UCSD-AML1 (cell line): Measurements from ENCODE around the gene SYMPK.
A peak's percentile ranks its signal among the peaks of the same experiment; 100 is the strongest.

Experiments used
- DNase-seq: peaks from one replicate; lab custom pipeline; 2025; ENCODE audit not compliant: unreplicated experiment; lab: John Stamatoyannopoulos, UW

SYMPK gene

DNA sequence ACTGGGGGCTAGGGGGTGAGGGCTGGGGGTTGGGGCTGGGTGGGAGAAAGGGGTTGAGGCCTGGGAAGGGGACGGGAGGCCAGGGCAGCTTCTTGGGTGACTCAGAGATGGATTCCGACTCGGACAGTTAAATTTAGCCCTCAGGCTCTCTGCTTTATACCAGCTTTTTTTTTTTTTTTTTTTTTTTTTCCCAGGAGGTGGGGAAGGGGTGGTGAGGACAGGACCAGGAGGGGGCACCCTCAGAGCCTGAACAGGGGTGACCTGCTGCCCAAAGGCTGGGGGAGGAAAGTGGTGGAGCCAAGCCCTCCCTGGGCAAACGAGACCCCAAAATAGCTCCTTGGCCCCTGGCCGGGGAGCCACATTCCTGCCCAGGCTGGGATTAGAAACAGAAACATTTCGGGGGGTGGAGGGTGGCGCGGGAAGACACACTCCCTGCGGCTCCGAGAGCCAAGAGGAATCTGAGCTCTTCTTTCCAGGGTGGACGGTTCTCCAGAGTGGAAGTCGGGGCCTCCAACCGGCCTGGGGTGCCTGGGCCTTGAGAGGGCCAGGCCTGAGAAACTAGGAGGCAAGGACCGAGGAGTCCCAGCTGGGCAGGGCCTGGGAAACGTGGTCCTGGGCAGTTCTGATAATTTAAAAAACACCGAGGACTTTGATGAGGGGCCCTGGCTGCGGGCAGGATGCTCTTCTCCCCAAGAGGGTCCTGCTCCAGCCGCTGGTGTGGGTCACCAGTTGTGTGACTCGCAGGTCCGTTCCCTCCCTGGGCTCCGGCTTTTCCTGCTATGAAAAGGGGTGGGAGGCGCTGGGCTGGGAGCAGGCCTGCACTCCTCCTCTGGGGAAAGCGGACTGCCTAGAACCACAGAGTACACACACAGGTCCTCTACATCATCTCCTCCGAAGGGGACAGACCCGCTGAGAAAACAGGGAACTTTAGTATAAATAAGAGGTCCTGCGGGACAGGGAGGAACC, 79.8 kb downstream of the SYMPK start:
- no peak for DNase-seq

DNA sequence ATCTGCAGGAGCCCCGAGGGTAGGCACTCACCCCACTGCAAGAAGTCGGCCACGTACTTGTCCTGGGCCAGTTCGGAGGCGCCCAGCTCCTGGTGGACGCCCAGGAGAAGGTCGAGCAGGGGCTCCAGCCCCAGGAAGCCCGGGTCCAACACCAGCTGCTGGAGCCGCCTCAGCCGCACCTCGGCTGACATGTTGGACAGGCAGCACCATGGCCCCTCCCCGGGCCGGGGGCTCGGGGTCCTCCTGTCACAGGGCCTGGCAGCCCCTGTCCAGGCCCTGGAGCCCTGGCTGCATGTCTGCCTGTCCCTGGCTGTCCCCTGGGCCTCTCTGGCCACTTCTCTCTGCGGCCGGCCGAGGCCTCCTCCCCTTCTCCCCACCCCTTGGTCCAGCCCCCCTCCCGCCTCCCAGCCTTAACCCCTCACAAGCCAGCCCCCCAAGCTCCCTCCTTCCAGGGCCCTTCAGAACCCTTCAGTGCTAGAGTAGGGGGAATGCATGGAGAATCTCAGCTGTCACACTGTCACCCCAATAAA, 80.7 kb downstream of the SYMPK start, which contains the start of gene DMPK:
Gene DMPK (minus strand): TSS at position 329 of the 530 bp plus-strand sequence. CDS start 138 bp downstream, at position 191.
- DNase-seq = no peak

DNA sequence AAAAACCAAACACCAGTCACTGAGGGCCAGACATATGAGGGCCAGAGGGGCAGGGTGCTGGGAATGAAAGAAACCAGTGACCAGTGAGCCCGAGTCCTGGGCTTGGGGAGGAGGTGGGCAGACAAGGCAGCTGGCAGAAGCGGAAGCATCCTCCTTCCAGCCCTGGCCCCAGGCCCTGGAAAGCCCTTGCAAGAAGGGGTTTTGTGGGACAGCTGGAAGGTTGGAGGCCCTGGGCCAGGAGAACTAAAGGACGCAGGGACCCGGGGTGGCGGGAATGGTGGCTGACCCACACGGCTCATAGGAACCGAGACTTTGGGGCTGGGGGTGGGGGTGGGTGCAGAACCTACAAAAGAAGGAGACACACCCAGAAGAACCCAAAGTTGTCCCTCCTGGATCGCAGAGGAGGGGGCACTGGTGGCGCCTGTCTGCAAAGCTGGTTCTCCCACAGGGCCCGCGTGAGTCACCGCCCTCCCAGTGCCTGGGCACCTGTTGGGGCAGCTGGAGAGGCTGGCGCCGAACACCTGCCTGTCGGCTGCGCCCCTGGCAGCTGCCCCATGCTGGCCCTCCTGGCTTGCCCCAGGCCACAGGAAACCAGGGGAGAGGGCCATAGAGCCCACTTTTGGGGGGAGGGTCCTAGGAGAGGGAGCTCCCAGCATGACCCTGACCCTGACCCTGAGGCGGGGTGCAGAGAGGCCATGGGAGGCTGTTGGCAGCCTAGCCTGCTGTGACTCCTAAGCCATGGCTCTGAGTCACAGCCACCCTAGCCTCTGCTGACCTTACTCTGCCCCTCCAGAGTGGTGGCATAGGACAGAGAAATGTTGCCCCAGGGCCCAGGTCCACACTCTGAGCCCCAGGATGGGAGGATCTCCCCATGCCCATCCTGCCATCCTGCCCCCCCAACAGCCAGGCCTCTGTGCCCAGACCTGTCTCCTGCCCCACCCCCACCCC, 81.5 kb downstream of the SYMPK start:
- DNase-seq = no peak

DNA sequence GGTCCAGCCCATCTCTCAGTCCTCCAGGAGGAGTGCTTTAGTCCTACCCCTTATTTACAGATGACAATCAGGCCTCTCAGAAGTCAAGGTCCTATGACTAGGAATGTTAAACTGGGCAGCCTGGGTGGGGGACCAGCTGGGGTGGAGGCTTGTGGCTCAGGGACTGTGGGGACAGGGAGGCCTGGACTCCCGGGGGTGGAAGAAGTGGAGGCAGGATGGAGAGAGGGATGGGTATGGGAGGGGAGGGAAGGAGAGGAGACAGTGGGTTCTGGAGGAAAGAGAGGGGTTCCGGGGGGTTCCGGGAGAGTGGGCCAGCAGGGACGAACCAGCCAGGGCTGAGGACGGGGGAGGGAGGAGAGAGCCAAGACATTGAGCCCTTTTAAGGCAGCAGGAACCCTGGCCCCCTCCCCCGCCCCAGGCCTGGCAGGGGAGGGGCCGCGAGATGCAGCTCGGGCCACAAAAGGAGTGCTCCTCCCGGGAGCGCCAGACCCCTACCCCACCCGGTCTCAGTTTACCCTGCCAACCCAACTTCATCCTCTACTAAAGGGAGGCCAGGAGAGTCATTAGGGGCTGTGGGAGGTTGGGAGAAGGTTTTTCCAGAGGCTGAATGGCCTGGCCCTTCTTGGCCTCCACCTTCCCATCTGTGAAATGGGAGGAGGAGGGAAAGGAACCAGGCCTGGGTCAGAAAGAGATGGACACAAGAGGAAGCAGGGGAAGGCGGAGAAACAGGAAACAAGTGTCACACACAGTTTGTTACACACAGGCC, 82.3 kb downstream of the SYMPK start:
- DNase-seq = no peak

DNA sequence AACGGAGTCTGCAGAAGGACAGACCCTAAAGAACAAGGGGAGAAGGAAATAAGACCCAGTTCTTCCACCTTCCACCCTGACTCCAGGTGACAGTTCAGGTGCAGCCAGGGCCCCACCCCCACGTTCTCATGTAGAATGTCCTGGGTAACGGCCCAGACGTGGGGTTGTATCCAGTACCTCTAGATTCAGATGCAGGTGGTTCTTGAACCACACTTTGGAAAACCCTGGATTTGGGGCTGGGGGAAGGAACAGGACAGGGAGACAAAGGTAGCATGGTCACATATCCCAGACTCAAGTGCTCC, 82.8 kb downstream of the SYMPK start:
- no peak for DNase-seq

DNA sequence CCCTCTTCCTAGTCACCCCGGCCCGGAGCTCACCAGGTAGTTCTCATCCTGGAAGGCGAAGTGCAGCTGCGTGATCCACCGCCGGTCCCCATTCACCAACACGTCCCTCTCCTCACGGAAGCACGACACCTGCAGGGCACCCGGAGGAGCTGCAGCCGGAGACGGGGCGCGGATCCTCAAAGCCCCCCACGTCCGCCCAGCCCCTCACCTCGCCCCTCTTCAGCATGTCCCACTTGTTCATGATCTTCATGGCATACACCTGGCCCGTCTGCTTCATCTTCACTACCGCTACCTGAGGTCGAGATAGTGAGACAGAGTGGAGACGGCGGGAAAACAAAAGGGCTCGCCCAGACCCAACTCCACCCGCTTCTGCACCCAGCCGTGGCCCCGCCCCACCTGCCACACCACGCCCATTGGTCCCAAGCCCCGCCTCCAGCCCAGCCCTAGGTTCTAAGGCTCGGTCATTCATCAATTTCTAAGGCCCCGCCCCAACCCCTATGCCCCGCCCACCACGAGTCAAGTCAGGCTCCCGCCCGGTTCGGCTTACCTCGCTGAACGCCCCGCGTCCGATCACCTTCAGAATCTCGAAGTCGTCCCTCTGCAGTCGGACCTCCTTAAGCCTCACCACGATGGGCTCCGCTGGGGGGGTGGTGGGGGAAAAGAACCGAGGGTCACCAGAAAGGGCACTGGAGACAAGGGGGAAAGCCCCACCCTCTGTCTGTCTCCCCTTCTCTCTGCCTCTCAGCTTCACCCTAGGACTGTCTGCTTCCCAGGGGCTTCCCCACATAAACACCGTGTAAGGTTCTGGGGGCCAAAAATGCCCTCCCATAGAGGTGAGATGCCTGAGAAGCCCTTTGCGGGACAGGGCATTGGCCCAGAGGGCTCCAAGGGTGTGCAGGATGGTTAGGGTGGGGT, 83.5 kb downstream of the SYMPK start:
- DNase-seq = peak; percentile 85

DNA sequence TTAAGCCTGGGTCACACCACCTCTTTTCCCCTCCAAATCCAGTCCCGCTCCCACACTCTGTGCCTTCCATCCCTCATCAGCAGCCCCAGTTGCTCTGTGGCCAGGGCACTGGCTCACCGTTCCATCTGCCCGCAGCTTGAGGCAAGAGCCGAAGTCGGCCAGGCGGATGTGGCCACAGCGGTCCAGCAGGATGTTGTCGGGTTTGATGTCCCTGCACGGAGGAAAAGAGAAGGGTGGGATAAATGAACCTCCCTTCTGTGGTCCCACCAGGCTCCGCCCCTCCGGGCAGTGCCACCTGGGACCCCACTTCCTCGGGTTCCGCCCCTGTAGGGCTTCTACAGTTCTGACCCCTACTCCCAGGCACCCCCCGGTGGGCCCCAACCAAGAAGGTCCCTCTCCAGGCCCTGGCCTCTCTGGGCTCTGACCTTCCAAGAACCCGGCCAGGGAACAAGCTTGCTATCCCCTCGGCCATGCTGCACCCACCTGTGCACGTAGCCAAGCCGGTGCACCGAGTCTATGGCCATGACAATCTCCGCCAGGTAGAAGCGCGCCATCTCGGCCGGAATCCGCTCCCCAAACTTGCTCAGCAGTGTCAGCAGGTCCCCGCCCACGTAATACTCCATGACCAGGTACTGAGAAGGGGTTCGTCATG, 84.8 kb downstream of the SYMPK start:
- no peak for DNase-seq

DNA sequence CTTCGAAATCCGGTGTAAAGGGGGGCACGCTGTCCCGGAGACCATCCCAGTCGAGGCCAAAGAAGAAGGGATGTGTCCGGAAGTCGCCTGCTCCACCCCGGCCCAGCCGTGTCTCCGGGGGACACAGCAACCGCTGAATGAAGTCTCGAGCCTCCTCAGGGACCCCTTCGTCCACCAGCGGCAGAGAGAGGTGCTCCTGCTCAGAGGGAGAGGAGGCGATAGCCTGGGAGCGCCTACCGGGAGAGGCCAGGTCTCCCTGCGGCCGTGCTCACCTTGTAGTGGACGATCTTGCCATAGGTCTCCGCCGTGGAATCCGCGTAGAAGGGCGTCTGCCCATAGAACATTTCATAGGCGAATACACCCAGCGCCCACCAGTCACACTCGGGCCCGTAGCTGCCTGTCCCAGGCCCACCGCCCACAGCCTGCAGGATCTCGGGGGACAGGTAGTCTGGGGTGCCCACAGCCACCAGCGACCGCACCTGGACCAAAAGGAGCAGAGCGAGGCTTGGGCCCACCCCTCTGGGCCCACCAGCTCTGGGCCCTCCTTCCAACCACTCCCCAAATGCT, 85.5 kb downstream of the SYMPK start:
- no peak for DNase-seq

DNA sequence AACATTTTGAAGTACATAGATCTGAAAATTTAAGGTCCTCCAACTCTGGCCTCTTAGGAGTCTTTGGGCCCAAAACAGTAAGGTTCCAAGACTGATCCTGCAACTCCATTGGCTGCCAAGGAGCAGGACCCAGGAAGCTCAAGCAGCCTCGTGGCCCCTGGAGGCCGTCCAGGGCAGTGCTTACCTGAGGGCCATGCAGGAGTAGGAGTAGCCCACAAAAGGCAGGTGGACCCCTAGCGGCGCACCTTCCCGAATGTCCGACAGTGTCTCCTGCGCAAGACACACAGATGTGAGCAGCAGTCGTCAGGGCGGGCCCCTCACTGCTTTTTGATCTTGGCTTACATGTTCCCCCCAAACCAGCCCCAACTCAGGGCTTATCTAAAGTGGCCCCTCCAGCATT, 88.2 kb downstream of the SYMPK start:
- DNase-seq = no peak

DNA sequence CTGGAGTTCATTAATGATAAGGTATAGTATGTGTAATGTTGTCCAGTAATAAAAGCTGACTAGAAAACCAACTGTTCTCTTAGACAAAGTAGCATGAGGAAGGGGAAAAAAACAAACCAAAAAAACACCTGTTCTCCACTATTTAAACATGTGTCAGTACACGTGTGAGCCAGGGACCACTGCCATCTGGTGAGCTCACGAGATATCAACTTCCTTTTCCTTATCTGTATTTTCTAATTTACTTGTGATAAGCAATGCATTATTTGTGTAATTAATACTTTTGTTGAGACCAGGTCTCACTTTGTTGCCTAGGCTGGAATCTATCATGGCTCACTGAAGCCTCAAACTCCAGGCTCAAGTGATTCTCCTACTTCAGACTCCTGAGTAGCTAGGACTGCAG, 89.6 kb downstream of the SYMPK start:
- no peak for DNase-seq

DNA sequence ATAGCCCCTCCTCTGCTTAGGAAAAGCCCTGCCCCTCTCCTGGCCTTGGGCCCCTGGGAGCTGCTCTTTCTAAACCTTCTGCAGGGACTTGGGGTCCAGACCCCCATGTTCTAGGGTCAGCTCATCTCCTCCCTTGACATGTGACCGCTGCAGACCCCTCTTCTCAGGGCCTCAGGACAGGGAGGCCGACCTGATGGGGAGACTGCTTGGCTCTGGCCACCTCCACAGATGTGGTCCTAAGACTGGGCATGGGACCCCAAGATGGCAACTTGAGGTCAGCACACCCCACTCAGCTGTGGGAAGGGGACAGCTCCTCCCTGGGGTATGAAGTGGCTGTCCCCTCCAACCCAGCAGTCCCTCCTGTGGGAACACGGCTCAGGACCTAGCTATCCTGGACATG, 90.0 kb downstream of the SYMPK start:
- no peak for DNase-seq

DNA sequence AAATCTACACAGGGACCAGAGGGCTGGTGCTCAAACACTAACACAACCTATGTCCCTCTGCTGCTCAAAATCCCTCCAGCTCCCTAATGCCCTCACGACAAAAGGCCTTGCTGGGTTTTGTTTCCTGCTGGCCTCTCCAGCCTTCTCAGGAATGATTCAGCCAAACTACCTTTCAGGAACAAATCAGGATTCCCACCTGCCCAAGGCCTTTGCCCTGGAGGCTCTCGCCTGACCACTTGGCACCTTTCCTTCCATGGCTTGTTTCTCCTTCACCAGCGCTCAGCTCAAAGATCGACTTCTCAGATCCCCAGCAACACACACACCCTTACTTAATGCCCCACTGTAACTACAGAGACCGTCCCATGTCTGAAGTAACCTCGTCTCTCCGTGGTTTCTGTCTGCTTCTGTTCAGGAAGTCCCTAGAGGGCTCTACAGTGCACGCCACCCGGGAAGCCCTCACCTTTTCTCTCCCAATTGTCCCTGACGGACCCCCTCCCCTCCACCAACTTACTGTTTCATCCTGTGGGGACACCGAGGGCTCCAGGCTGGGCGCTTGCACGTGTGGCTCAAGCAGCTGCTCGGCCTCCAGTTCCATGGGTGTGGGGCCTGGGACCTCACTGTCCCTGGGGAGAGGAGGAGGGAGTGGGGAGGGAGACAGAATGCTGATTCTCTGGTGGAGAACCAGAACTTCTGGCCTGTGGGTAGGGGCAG, 90.7 kb downstream of the SYMPK start:
- no peak for DNase-seq

DNA sequence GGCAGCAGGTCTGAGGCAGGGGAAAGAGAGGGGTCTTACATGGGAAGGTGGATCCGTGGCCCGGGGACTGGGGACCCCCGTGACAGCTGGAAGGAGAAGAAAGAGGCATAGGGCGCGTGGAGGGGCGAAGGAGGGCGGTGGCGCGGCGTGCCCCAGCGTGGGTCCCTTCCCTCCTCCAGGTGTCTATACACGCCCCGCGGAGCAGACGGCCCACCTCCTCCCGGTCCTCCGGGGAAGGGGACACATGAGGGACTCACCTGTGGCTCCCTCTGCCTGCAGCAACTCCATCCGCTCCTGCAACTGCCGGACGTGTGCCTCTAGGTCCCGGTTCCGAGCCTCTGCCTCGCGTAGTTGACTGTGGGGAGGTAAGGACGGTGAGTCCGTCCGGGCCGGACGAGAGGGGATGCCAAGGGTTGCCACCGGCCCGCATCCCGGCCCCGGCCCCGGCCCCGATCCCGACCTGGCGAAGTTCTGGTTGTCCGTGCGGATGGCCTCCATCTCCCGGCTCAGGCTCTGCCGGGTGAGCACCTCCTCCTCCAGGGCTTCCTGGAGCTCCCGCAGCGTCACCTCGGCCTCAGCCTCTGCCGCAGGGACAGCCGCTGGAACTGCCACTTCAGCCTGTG, 91.5 kb downstream of the SYMPK start:
- DNase-seq = no peak

DNA sequence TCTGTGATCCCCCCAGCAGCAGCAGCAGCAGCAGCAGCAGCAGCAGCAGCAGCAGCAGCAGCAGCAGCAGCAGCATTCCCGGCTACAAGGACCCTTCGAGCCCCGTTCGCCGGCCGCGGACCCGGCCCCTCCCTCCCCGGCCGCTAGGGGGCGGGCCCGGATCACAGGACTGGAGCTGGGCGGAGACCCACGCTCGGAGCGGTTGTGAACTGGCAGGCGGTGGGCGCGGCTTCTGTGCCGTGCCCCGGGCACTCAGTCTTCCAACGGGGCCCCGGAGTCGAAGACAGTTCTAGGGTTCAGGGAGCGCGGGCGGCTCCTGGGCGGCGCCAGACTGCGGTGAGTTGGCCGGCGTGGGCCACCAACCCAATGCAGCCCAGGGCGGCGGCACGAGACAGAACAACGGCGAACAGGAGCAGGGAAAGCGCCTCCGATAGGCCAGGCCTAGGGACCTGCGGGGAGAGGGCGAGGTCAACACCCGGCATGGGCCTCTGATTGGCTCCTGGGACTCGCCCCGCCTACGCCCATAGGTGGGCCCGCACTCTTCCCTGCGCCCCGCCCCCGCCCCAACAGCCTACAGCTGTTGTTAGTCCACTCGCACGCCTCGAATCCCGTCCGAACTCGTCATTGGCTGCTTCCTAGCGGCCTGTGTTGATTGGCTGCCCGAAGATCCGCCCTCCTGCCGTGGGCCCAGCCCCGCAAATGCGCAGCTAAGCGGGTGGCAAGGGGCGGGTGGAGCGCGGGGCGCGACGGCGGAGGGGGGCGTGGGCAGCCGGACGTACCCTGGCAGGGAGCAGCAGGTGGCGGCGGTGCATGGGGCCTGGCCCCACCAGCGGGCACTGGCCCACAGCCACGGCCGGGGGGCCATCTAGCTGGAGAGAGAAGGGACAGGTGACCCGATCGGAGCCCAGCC, 92.5 kb downstream of the SYMPK start:
- peak; percentile 97 for DNase-seq

DNA sequence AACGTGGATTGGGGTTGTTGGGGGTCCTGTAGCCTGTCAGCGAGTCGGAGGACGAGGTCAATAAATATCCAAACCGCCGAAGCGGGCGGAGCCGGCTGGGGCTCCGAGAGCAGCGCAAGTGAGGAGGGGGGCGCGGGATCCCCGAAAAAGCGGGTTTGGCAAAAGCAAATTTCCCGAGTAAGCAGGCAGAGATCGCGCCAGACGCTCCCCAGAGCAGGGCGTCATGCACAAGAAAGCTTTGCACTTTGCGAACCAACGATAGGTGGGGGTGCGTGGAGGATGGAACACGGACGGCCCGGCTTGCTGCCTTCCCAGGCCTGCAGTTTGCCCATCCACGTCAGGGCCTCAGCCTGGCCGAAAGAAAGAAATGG, 93.1 kb downstream of the SYMPK start:
- DNase-seq = peak; percentile 74

DNA sequence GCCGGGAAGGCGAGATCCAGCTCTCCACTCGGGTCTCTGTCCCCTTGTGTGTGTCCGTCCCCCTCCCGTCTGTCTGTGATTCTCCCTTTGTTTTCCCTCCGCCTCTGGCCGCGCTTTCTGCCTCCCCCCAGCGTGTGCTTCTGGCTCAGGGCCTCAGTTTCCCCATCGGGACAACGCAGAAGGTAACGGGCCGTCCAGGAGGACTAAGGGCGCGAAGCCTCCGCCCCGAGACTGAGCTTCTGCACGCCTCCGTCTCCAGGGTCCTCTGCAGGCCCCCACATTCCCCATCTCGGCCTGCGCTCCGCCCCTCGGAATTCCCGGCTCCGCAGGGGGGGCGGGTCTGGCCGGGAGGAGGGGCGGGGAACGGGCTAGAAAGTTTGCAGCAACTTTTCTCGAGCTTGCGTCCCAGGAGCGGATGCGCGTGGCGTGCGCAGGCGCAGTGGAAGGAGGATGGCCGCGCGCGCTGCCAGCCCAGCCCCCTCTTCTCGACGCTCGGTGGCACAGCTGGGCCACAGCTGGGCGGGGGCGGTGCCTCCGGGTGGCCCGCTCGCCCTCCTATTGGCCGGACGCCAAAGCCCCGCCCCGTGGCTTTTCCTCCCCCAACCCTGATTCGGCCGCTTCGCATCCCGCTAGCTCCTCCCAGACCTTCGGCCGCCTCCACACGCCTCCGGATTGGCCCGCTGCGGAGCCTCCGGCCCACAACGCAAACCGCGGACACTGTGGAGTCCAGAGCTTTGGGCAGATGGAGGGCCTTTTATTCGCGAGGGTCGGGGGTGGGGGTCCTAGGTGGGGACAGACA, 93.8 kb downstream of the SYMPK start, which contains the start of gene SIX5:
Gene SIX5 (minus strand): TSS at position 269 of the 799 bp plus-strand sequence. CDS start 408 bp downstream, outside the sequence.
- DNase-seq = peak; percentile 100
